Mesendoderm (in vitro differentiated cells): ENCODE results near the gene CLDN15.
"Not testable (repeated sequence)": the region's sequence is repeated elsewhere in the genome, so short reads cannot be mapped to it uniquely, and the experiment has no call there.

Source experiments
- DNase-seq: peaks from one replicate; pipeline ENCODE4 v3.0.0; 2013
- H2AK5ac ChIP-seq: 2 replicates; pipeline ENCODE4 v1.6.1; 2013; ENCODE audit warnings: low read length, inconsistent platforms
- H2BK120ac ChIP-seq: 2 replicates; pipeline ENCODE4 v1.6.1; 2013; ENCODE audit warnings: low read depth, mild to moderate bottlenecking, low read length, moderate library complexity, mixed read lengths
- H2BK15ac ChIP-seq: replicated peaks from 2 replicates; pipeline ENCODE4 v1.6.1; 2013; ENCODE audit warnings: low read depth, mild to moderate bottlenecking, moderate library complexity
- H2BK5ac ChIP-seq: 2 replicates; pipeline ENCODE4 v1.6.1; 2013; ENCODE audit warnings: low read length, inconsistent platforms
- H3K18ac ChIP-seq: 2 replicates; pipeline ENCODE4 v1.6.1; 2013; ENCODE audit warnings: mild to moderate bottlenecking, low read length, mixed read lengths
- H3K23ac ChIP-seq: one replicate; pipeline ENCODE4 v1.6.1; 2013; ENCODE audit warnings: low read length
- H3K27ac ChIP-seq: 2 replicates; pipeline ENCODE4 v1.5.1; 2013; ENCODE audit warnings: low read depth, mild to moderate bottlenecking, inconsistent platforms, low read length, moderate library complexity
- H3K27me3 ChIP-seq: 2 replicates; pipeline ENCODE4 v1.6.1; 2013; ENCODE audit warnings: low read length, control low read depth, mild to moderate bottlenecking, inconsistent platforms; ENCODE audit not compliant: insufficient read depth, poor library complexity
- H3K36me3 ChIP-seq: 2 replicates; pipeline ENCODE4 v1.6.1; 2013; ENCODE audit warnings: low read length, inconsistent platforms; ENCODE audit not compliant: control insufficient read depth, insufficient read depth
- H3K4ac ChIP-seq: one replicate; pipeline ENCODE4 v1.6.1; 2013; ENCODE audit warnings: low read depth, mild to moderate bottlenecking, low read length, moderate library complexity
- H3K4me1 ChIP-seq: 2 replicates; pipeline ENCODE4 v1.6.1; 2013; ENCODE audit warnings: low read depth, low read length, inconsistent platforms; ENCODE audit not compliant: control insufficient read depth
- H3K4me2 ChIP-seq: 2 replicates; pipeline ENCODE4 v1.6.1; 2013; ENCODE audit warnings: low read length
- H3K4me3 ChIP-seq: 2 replicates; pipeline ENCODE4 v1.5.1; 2013; ENCODE audit warnings: mild to moderate bottlenecking, low read length
- H3K56ac ChIP-seq: one replicate; pipeline ENCODE4 v1.6.1; 2013; ENCODE audit warnings: low read length
- H3K79me1 ChIP-seq: 2 replicates; pipeline ENCODE4 v1.6.1; 2013; ENCODE audit warnings: low read length, inconsistent platforms
- H3K79me2 ChIP-seq: 2 replicates; pipeline ENCODE4 v1.6.1; 2013; ENCODE audit warnings: mild to moderate bottlenecking, low read length; ENCODE audit not compliant: control insufficient read depth, insufficient read depth
- H3K9ac ChIP-seq: 2 replicates; pipeline ENCODE4 v1.6.1; 2013; ENCODE audit warnings: low read length, inconsistent platforms
- H4K5ac ChIP-seq: one replicate; pipeline ENCODE4 v1.6.1; 2013; ENCODE audit warnings: low read length
- H4K8ac ChIP-seq: one replicate; pipeline ENCODE4 v1.6.1; 2013; ENCODE audit warnings: low read depth, mild to moderate bottlenecking, control low read depth, low read length, moderate library complexity
- WGBS: extraction: QIAGEN DNeasy Blood & Tissue Kit; methylation state at CpG from one replicate; pipeline ENCODE4 v1.1.7; 2013; ENCODE audit warnings: low lambda C conversion rate, missing lambda C conversion rate; ENCODE audit not compliant: insufficient coverage; ENCODE audit errors: extremely low coverage; 5-methylcytosine and 5-hydroxymethylcytosine counted together

Gene CLDN15

GRCh38 chr7:101265622-101266516 lies 28.3 kb upstream of the CLDN15 start:
- no peak overlapping the region for H3K18ac ChIP-seq
- no peak overlapping the region for H3K4me3 ChIP-seq
- H3K79me2 ChIP-seq: no peaks in the 10 kb centered on the region
- H3K4me1 ChIP-seq: no peaks in the 10 kb centered on the region
- H2BK15ac ChIP-seq: no peak overlapping the region
- H3K79me1 ChIP-seq: no peaks in the 10 kb centered on the region
- H4K5ac ChIP-seq: no peak overlapping the region
- H2BK5ac ChIP-seq: no peak overlapping the region
- H3K4ac ChIP-seq: no peak overlapping the region
- no peak overlapping the region for H4K8ac ChIP-seq
- H3K23ac ChIP-seq: no peak overlapping the region
- H3K27ac ChIP-seq: no peak overlapping the region
- no peaks in the 10 kb centered on the region for H3K36me3 ChIP-seq
- no peaks in the 10 kb centered on the region for H3K27me3 ChIP-seq
- no peak overlapping the region for H2AK5ac ChIP-seq
- DNase-seq: no peak
- no CpG with 5 or more reads among the region's 17 CpGs for WGBS
- H3K4me2 ChIP-seq: no peak overlapping the region
- H2BK120ac ChIP-seq: no peak overlapping the region
- H3K56ac ChIP-seq: no peak overlapping the region
- H3K9ac ChIP-seq: no peak overlapping the region

GRCh38 chr7:101264102-101264706 lies 26.6 kb upstream of the CLDN15 start:
- not testable (repeated sequence) for DNase-seq, H2BK15ac ChIP-seq, H3K9ac ChIP-seq, H4K5ac ChIP-seq, H4K8ac ChIP-seq, H3K27ac ChIP-seq, H2AK5ac ChIP-seq, H3K27me3 ChIP-seq, H3K4ac ChIP-seq, H3K4me3 ChIP-seq, H3K18ac ChIP-seq, H2BK5ac ChIP-seq, H3K23ac ChIP-seq, H3K4me2 ChIP-seq, H2BK120ac ChIP-seq, H3K56ac ChIP-seq, H3K79me1 ChIP-seq, H3K4me1 ChIP-seq, H3K36me3 ChIP-seq, H3K79me2 ChIP-seq
- no CpG with 5 or more reads among the region's 6 CpGs for WGBS

- no peaks in the 10 kb centered on the region for H3K36me3 ChIP-seq
- no peak overlapping the region for H3K4me3 ChIP-seq
- no peaks in the 10 kb centered on the region for H3K79me1 ChIP-seq
- no peaks in the 10 kb centered on the region for H3K27me3 ChIP-seq
- no CpG with 5 or more reads among the region's 7 CpGs for WGBS
- H3K4me2 ChIP-seq: no peak overlapping the region
- no peak overlapping the region for H2AK5ac ChIP-seq
- H3K56ac ChIP-seq: no peak overlapping the region
- DNase-seq: no peak
- H3K27ac ChIP-seq: no peak overlapping the region
- no peak overlapping the region for H2BK5ac ChIP-seq
- no peak overlapping the region for H3K9ac ChIP-seq
- H2BK15ac ChIP-seq: no peak overlapping the region
- no peak overlapping the region for H2BK120ac ChIP-seq
- H3K18ac ChIP-seq: no peak overlapping the region
- H4K8ac ChIP-seq: no peak overlapping the region
- no peak overlapping the region for H3K23ac ChIP-seq
- no peaks in the 10 kb centered on the region for H3K79me2 ChIP-seq
- no peak overlapping the region for H3K4ac ChIP-seq
- H3K4me1 ChIP-seq: no peaks in the 10 kb centered on the region
- H4K5ac ChIP-seq: no peak overlapping the region
Measured at GRCh38 chr7:101258243-101258731, 20.7 kb upstream of the CLDN15 start.

DNA sequence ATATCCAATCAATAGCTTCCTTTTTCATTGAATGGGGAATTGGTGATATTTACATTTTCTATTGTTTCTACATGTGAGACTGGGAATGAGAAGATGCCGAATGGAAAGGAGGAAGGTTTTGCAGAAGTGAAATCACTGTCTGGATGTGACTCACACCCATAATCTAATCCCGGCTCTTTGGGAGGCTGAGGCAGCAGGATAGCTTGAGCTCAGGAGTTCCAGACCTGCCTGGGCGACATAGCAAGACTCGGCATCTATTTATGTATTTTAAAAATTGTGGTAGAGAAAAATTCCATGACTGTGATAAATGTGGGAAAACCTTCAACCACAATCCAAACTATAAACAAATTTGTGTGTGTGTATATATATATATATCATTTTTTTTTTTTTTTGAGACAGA lies 18.2 kb upstream of the CLDN15 start:
- no peak overlapping the region for H2BK5ac ChIP-seq
- H3K27me3 ChIP-seq: no peaks in the 10 kb centered on the region
- H2BK15ac ChIP-seq: no peak overlapping the region
- WGBS: no CpG with 5 or more reads among the region's 4 CpGs
- H3K36me3 ChIP-seq: no peaks in the 10 kb centered on the region
- H3K79me2 ChIP-seq: peaks cover 9% of the 10 kb centered on the region
- H3K4ac ChIP-seq: no peak overlapping the region
- H3K18ac ChIP-seq: no peak overlapping the region
- no peak overlapping the region for H3K4me2 ChIP-seq
- DNase-seq: no peak
- no peak overlapping the region for H3K9ac ChIP-seq
- no peak overlapping the region for H2BK120ac ChIP-seq
- no peak overlapping the region for H3K4me3 ChIP-seq
- H3K79me1 ChIP-seq: peaks cover 3% of the 10 kb centered on the region
- H2AK5ac ChIP-seq: no peak overlapping the region
- no peak overlapping the region for H4K5ac ChIP-seq
- H3K4me1 ChIP-seq: no peaks in the 10 kb centered on the region
- no peak overlapping the region for H3K27ac ChIP-seq
- H4K8ac ChIP-seq: no peak overlapping the region
- no peak overlapping the region for H3K56ac ChIP-seq
- H3K23ac ChIP-seq: no peak overlapping the region

DNA sequence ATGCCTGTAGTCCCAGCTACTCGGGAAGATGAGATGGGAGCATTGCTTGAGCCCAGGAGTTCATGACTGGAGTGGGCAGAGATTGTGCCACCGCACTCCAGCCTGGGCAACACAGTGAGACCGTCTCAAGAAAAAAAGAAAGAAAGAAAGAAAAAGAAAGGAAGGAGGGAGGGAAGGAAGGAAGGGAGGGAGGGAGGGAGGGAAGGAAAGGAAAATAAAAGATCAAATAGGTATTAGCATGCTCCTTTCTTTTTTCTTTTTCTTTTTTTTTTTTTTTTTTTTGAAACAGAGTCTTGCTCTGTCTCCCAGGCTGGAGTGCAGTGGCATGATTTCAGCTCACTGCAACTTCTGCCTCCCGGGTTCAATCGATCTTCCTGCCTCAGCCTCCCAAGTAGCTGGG lies 15.6 kb upstream of the CLDN15 start:
- H3K79me1 ChIP-seq, H3K36me3 ChIP-seq, H2BK5ac ChIP-seq, H3K4me3 ChIP-seq, H3K23ac ChIP-seq, H3K27ac ChIP-seq, H3K9ac ChIP-seq, H4K8ac ChIP-seq, H2BK120ac ChIP-seq, DNase-seq, H3K18ac ChIP-seq, H3K4me2 ChIP-seq, H3K56ac ChIP-seq, H3K27me3 ChIP-seq, H2BK15ac ChIP-seq, H3K4me1 ChIP-seq, H4K5ac ChIP-seq, H2AK5ac ChIP-seq, H3K4ac ChIP-seq: not testable (repeated sequence)
- no CpG with 5 or more reads among the region's 5 CpGs for WGBS
- H3K79me2 ChIP-seq: peaks cover 14% of the 10 kb centered on the region
